DMS 273 (cell line): ENCODE results near the gene SYNGR4.
"Not testable (repeated sequence)": the region's sequence is repeated elsewhere in the genome, so short reads cannot be mapped to it uniquely, and the experiment has no call there.

Experiments
- DNase-seq: peaks from one replicate; lab custom pipeline; 2025; ENCODE audit not compliant: unreplicated experiment; lab: John Stamatoyannopoulos, UW

Gene SYNGR4

GRCh38 chr19:48363810-48364597, at the start of gene SYNGR4, which contains the start of gene TMEM143:
TSS of gene SYNGR4 (plus strand) at chr19:48364367. CDS start at chr19:48365843, 1,476 bp downstream.
TSS of gene TMEM143 (minus strand) at chr19:48363940. CDS start at chr19:48363920, 20 bp downstream.
- DNase-seq, result peak; percentile 99

GRCh38 chr19:48315712-48316111, 48.5 kb upstream of the SYNGR4 start:
- DNase-seq, result no peak

- DNase-seq, result not testable (repeated sequence)
Measured at GRCh38 chr19:48317708-48317960, 46.5 kb upstream of the SYNGR4 start.

GRCh38 chr19:48318286-48318987, 45.7 kb upstream of the SYNGR4 start:
- no peak for DNase-seq

- DNase-seq, result peak; percentile 94
Measured at GRCh38 chr19:48319647-48320541, 44.3 kb upstream of the SYNGR4 start.

GRCh38 chr19:48321372-48321621, 42.9 kb upstream of the SYNGR4 start:
- peak; percentile 82 for DNase-seq

GRCh38 chr19:48321622-48322591, 42.3 kb upstream of the SYNGR4 start:
- peak; percentile 99 for DNase-seq

- peak; percentile 83 for DNase-seq
Measured at GRCh38 chr19:48325265-48325910, 38.8 kb upstream of the SYNGR4 start, which contains the start of gene EMP3. TSS of gene EMP3 (plus strand) at chr19:48325552. CDS start at chr19:48326845, 1,293 bp downstream.

- DNase-seq, result peak; percentile 44
Measured at GRCh38 chr19:48329167-48329891, 34.8 kb upstream of the SYNGR4 start.

GRCh38 chr19:48330012-48330681, 34.0 kb upstream of the SYNGR4 start:
- DNase-seq, result peak; percentile 90

- DNase-seq, result no peak
Measured at GRCh38 chr19:48332351-48332661, 31.9 kb upstream of the SYNGR4 start.

- DNase-seq, result peak; percentile 100
Measured at GRCh38 chr19:48332662-48333466, 31.3 kb upstream of the SYNGR4 start.

- peak; percentile 99 for DNase-seq
Measured at GRCh38 chr19:48333467-48334384, 30.4 kb upstream of the SYNGR4 start.

- no peak for DNase-seq
Measured at GRCh38 chr19:48338253-48338755, 25.9 kb upstream of the SYNGR4 start.

GRCh38 chr19:48338802-48339503, 25.2 kb upstream of the SYNGR4 start:
- no peak for DNase-seq

GRCh38 chr19:48340995-48341394, 23.2 kb upstream of the SYNGR4 start:
- DNase-seq, result peak; percentile 100
